Suprapubic skin (tissue), 4 donors: ENCODE results near the gene PLA2R1. TPM values are rescaled to one million over a fixed set of nuclear protein-coding genes. Genes with fewer than 3 reads are reported as not detected.

Source experiments
- DNase-seq, 2 donors: peaks; one replicate each; pipeline ENCODE4 v3.0.0-alpha.2; 2019; ENCODE audit warnings: low spot score in 2 of 2
- H3K27ac ChIP-seq: fragments of 200-600 bp; sonication (generic); one replicate; pipeline ENCODE4 v1.5.1; 2019
- H3K27me3 ChIP-seq: fragments of 200-600 bp; sonication (generic); one replicate; pipeline ENCODE4 v1.5.1; 2019
- H3K36me3 ChIP-seq: fragments of 200-600 bp; sonication (generic); one replicate; pipeline ENCODE4 v1.5.1; 2019
- H3K4me1 ChIP-seq: fragments of 200-600 bp; sonication (generic); one replicate; pipeline ENCODE4 v1.5.1; 2019
- H3K4me3 ChIP-seq: fragments of 200-600 bp; sonication (generic); one replicate; pipeline ENCODE4 v1.5.1; 2019; ENCODE audit warnings: mild to moderate bottlenecking
- H3K9me3 ChIP-seq: fragments of 200-600 bp; sonication (generic); one replicate; pipeline ENCODE4 v1.5.1; 2019
- CTCF ChIP-seq, 2 donors: fragments of 200-600 bp in 1 of 2; fragments of 450-650 bp in 1 of 2; sonication (generic) in 1 of 2; IDR thresholded peaks; one replicate each; pipeline ENCODE4 v1.5.1; 2016 to 2019; ENCODE audit warnings: antibody characterized with exemption in 2 of 2, mild to moderate bottlenecking in 1 of 2, moderate library complexity in 1 of 2
- EP300 ChIP-seq: sonication (generic); formaldehyde crosslinking; IDR thresholded peaks from one replicate; pipeline ENCODE4 v1.6.1; 2017; ENCODE audit warnings: antibody characterized with exemption
- POLR2A ChIP-seq, 2 donors: fragments of 450-650 bp; IDR thresholded peaks; one replicate each; pipeline ENCODE4 v1.6.1; 2017; ENCODE audit warnings: antibody characterized with exemption in 2 of 2, mild to moderate bottlenecking in 2 of 2, moderate library complexity in 2 of 2
- POLR2AphosphoS5 ChIP-seq, 3 donors: sonication (generic); formaldehyde crosslinking; IDR thresholded peaks; one replicate each; pipeline ENCODE4 v1.6.1; 2017; ENCODE audit warnings: antibody characterized with exemption in 3 of 3
- WGBS: methylation state at CpG from one replicate; pipeline ENCODE4 v1.1.5; 2018; 5-methylcytosine and 5-hydroxymethylcytosine counted together
- total RNA-seq, 4 donors: library from RNA; depleted of rRNA; stranded (reverse); fragments of >200 nt; gene quantifications; one replicate each; pipeline ENCODE4 v1.1.0, GENCODE V29; 2016

The PLA2R1 gene
- total RNA-seq, 4 donors from 2014 or later, result 31.3 to 68.8 (median 40.8) TPM

GRCh38 chr2:160019374-160020090, 42.9 kb downstream of the PLA2R1 start:
- Histone ChIP-seq H3K4me1 (no peaks in the 10 kb centered on the region), H3K27me3 (no peaks in the 10 kb centered on the region), H3K36me3 (peaks cover 61% of the 10 kb centered on the region), H3K9me3 (no peaks in the 10 kb centered on the region), H3K4me3 (no peak overlapping the region), H3K27ac (no peak overlapping the region)
- 94% methylated on average over 2 of the region's 2 CpGs for WGBS
- no peak for TF ChIP-seq POLR2AphosphoS5 (IDR thresholded peaks at IDR 0.05)
- no peak for TF ChIP-seq CTCF (IDR thresholded peaks at IDR 0.05)
- no peak for DNase-seq

GRCh38 chr2:160015746-160016145, 46.7 kb downstream of the PLA2R1 start:
- TF ChIP-seq CTCF (IDR thresholded peaks at IDR 0.05), result no peak
- TF ChIP-seq EP300, result no peak
- TF ChIP-seq POLR2A (IDR thresholded peaks at IDR 0.05), result no peak
- no peak for TF ChIP-seq POLR2AphosphoS5 (IDR thresholded peaks at IDR 0.05)
- H3K27ac ChIP-seq, result no peak overlapping the region
- H3K27me3 ChIP-seq, result no peaks in the 10 kb centered on the region
- H3K4me3 ChIP-seq, result no peak overlapping the region
- no peaks in the 10 kb centered on the region for H3K4me1 ChIP-seq
- H3K36me3 ChIP-seq, result peaks cover 56% of the 10 kb centered on the region
- 78% methylated on average over 6 of the region's 6 CpGs for WGBS
- no peak for DNase-seq
- H3K9me3 ChIP-seq, result no peaks in the 10 kb centered on the region

GRCh38 chr2:160014227-160014626, 48.2 kb downstream of the PLA2R1 start:
- no peak for TF ChIP-seq CTCF (IDR thresholded peaks at IDR 0.05)
- no peak for TF ChIP-seq POLR2AphosphoS5 (IDR thresholded peaks at IDR 0.05)
- no peak for TF ChIP-seq POLR2A (IDR thresholded peaks at IDR 0.05)
- no peak for TF ChIP-seq EP300
- 27% methylated on average over 2 of the region's 2 CpGs for WGBS
- peaks cover 57% of the 10 kb centered on the region for H3K36me3 ChIP-seq
- no peaks in the 10 kb centered on the region for H3K4me1 ChIP-seq
- no peak overlapping the region for H3K4me3 ChIP-seq
- H3K9me3 ChIP-seq, result no peaks in the 10 kb centered on the region
- H3K27ac ChIP-seq, result no peak overlapping the region
- no peaks in the 10 kb centered on the region for H3K27me3 ChIP-seq
- DNase-seq, result no peak

- peaks cover 47% of the 10 kb centered on the region for H3K36me3 ChIP-seq
- H3K27ac ChIP-seq, result no peak overlapping the region
- no peak for TF ChIP-seq POLR2A (IDR thresholded peaks at IDR 0.05)
- TF ChIP-seq EP300, result no peak
- no peak for TF ChIP-seq CTCF (IDR thresholded peaks at IDR 0.05)
- TF ChIP-seq POLR2AphosphoS5 (IDR thresholded peaks at IDR 0.05), result no peak
Measured at GRCh38 chr2:160010361-160011145, 51.9 kb downstream of the PLA2R1 start.

GRCh38 chr2:160007111-160007510, 55.3 kb downstream of the PLA2R1 start:
- no peaks in the 10 kb centered on the region for H3K9me3 ChIP-seq
- H3K36me3 ChIP-seq, result peaks cover 52% of the 10 kb centered on the region
- TF ChIP-seq CTCF (IDR thresholded peaks at IDR 0.05) (no peak), POLR2A (IDR thresholded peaks at IDR 0.05) (no peak), EP300 (no peak), POLR2AphosphoS5 (IDR thresholded peaks at IDR 0.05) (no peak)
- H3K27ac ChIP-seq, result no peak overlapping the region
- H3K4me1 ChIP-seq, result no peaks in the 10 kb centered on the region
- no peak overlapping the region for H3K4me3 ChIP-seq
- no peaks in the 10 kb centered on the region for H3K27me3 ChIP-seq
- no peak for DNase-seq
- 73% methylated on average over 5 of the region's 5 CpGs for WGBS

More at GRCh38 chr2:160010361-160011145, 51.9 kb downstream of the PLA2R1 start:
- WGBS, result 66% methylated on average over 5 of the region's 5 CpGs
- Histone ChIP-seq H3K27me3 (no peaks in the 10 kb centered on the region), H3K4me3 (no peak overlapping the region), H3K4me1 (no peaks in the 10 kb centered on the region), H3K9me3 (no peaks in the 10 kb centered on the region)
- no peak for DNase-seq
